Stimulated activated memory B cell treated with anti-CD40 and anti-IgM and Interleukin-4, amounts not matched to agents 10 μg/mL and 1 μg/mL and 100 μg/mL, for 72 hours (primary cell): ENCODE measurements around the gene THADA.
A peak's percentile ranks its signal among the peaks of the same experiment; 100 is the strongest.

Experiments
- ATAC-seq: fragments of 150-1000 bp; cut with Tn5 transposase; 2 replicates; pipeline ENCODE4 v1.10.0; 2021
- H3K27ac Mint-ChIP-seq: one replicate; pipeline ENCODE4 v1.8.0; 2022; ENCODE audit warnings: mild to moderate bottlenecking, mixed read lengths
- H3K27me3 Mint-ChIP-seq: one replicate; pipeline ENCODE4 v1.8.0; 2022; ENCODE audit warnings: mixed read lengths
- H3K36me3 Mint-ChIP-seq: one replicate; pipeline ENCODE4 v1.8.0; 2022; ENCODE audit warnings: mixed read lengths
- H3K4me1 Mint-ChIP-seq: one replicate; pipeline ENCODE4 v1.8.0; 2022; ENCODE audit warnings: mixed read lengths
- H3K4me3 Mint-ChIP-seq: one replicate; pipeline ENCODE4 v1.8.0; 2022; ENCODE audit warnings: mild to moderate bottlenecking, moderate library complexity, mixed read lengths
- H3K9me3 Mint-ChIP-seq: one replicate; pipeline ENCODE4 v1.8.0; 2022; ENCODE audit warnings: mixed read lengths

THADA gene

GRCh38 chr2:43323857-43324256 lies 272.0 kb downstream of the THADA start:
- no peaks in the 10 kb centered on the region for H3K9me3 Mint-ChIP-seq
- H3K36me3 Mint-ChIP-seq: peaks cover 59% of the 10 kb centered on the region
- no peak for ATAC-seq
- no peaks in the 10 kb centered on the region for H3K27me3 Mint-ChIP-seq
- H3K27ac Mint-ChIP-seq: no peak overlapping the region
- no peaks in the 10 kb centered on the region for H3K4me1 Mint-ChIP-seq
- H3K4me3 Mint-ChIP-seq: no peak overlapping the region

- Mint-ChIP-seq H3K9me3 (no peaks in the 10 kb centered on the region), H3K4me1 (no peaks in the 10 kb centered on the region), H3K4me3 (no peak overlapping the region), H3K27ac (no peak overlapping the region), H3K27me3 (no peaks in the 10 kb centered on the region), H3K36me3 (peaks cover 52% of the 10 kb centered on the region)
- ATAC-seq: no peak
Measured at GRCh38 chr2:43321446-43321845, 274.4 kb downstream of the THADA start.

- no peak for ATAC-seq
- Mint-ChIP-seq H3K9me3 (no peaks in the 10 kb centered on the region), H3K4me1 (peaks cover 6% of the 10 kb centered on the region), H3K4me3 (no peak overlapping the region), H3K27ac (no peak overlapping the region), H3K27me3 (no peaks in the 10 kb centered on the region), H3K36me3 (peaks cover 42% of the 10 kb centered on the region)
Measured at GRCh38 chr2:43319541-43319940, 276.3 kb downstream of the THADA start.

- Mint-ChIP-seq H3K27ac (no peak overlapping the region), H3K4me3 (no peak overlapping the region), H3K36me3 (peaks cover 39% of the 10 kb centered on the region), H3K9me3 (no peaks in the 10 kb centered on the region), H3K27me3 (no peaks in the 10 kb centered on the region), H3K4me1 (peaks cover 6% of the 10 kb centered on the region)
- ATAC-seq: no peak
Measured at GRCh38 chr2:43318791-43319190, 277.0 kb downstream of the THADA start.

DNA sequence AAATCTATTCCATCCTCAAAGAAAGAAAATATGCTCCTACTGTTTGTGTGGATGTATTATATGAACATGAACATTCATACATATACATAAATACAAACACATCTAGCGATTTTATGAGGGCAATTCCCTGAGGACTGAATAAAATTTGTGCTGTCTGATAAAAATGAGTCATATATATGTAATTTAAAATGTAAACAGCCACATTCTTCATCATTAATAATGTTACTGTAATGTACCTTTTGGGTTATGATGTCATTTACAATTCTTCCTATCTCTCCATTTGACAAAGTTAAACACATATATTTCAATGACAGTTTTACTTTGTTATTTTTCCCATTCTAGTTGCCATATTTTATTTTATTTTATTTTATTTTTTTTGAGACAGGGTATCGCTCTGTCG lies 278.2 kb downstream of the THADA start:
- no peak for ATAC-seq
- no peaks in the 10 kb centered on the region for H3K9me3 Mint-ChIP-seq
- H3K4me3 Mint-ChIP-seq: no peak overlapping the region
- peaks cover 6% of the 10 kb centered on the region for H3K4me1 Mint-ChIP-seq
- H3K27me3 Mint-ChIP-seq: no peaks in the 10 kb centered on the region
- H3K27ac Mint-ChIP-seq: no peak overlapping the region
- H3K36me3 Mint-ChIP-seq: peaks cover 33% of the 10 kb centered on the region

- Mint-ChIP-seq H3K36me3 (peaks cover 38% of the 10 kb centered on the region), H3K27me3 (no peaks in the 10 kb centered on the region), H3K4me1 (peaks cover 6% of the 10 kb centered on the region)
Measured at GRCh38 chr2:43317194-43317593, 278.6 kb downstream of the THADA start.

DNA sequence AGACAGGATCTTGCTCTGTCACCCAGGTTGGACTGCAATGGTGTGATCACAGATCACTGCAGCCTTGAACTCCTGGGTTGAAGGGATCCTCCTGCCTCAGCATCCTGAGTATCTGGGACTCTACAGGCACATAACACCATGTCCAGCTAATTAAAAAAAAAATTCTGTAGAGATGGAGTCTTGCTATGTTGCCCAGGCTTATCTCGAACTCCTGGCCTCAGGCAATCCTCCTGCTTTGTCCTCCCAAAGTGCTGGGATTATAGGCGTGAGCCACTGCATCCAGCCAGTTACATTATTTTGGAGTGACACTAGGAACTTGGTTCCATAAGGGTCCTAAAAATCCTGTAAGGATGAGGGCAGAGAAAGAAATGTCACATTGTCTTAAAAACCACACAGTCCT lies 280.4 kb downstream of the THADA start:
- H3K27ac Mint-ChIP-seq: peak overlapping the region; percentile 33
- H3K27me3 Mint-ChIP-seq: no peaks in the 10 kb centered on the region
- no peak for ATAC-seq
- no peak overlapping the region for H3K4me3 Mint-ChIP-seq
- peaks cover 43% of the 10 kb centered on the region for H3K36me3 Mint-ChIP-seq
- H3K9me3 Mint-ChIP-seq: no peaks in the 10 kb centered on the region
- peaks cover 6% of the 10 kb centered on the region for H3K4me1 Mint-ChIP-seq

More at GRCh38 chr2:43317194-43317593, 278.6 kb downstream of the THADA start:
- Mint-ChIP-seq H3K4me3 (no peak overlapping the region), H3K9me3 (no peaks in the 10 kb centered on the region), H3K27ac (no peak overlapping the region)
- no peak for ATAC-seq

- Mint-ChIP-seq H3K9me3 (no peaks in the 10 kb centered on the region), H3K36me3 (peaks cover 41% of the 10 kb centered on the region), H3K4me3 (no peak overlapping the region), H3K4me1 (peaks cover 6% of the 10 kb centered on the region), H3K27ac (no peak overlapping the region), H3K27me3 (no peaks in the 10 kb centered on the region)
- ATAC-seq: no peak
Measured at GRCh38 chr2:43314299-43314927, 281.4 kb downstream of the THADA start.

DNA sequence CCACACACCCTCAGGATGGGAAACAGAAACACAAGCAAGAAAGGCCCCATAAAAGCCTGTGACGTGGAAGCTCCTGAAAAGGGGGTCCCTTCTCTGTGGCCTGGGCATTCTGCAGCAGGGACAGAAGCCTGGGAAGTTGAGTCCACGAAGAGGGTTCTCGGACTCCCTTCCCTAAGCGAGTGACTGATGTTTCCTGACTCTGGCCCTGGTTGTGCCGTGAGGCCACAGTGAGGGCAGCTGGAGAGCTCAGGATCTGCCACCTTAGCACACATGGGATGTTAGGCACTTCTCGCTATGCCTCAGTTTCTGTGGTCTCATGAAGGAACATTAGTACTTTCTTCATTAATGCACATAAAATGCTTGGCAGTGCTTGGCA lies 282.2 kb downstream of the THADA start:
- no peaks in the 10 kb centered on the region for H3K9me3 Mint-ChIP-seq
- H3K4me1 Mint-ChIP-seq: peaks cover 6% of the 10 kb centered on the region
- no peak for ATAC-seq
- H3K4me3 Mint-ChIP-seq: no peak overlapping the region
- H3K27me3 Mint-ChIP-seq: no peaks in the 10 kb centered on the region
- no peak overlapping the region for H3K27ac Mint-ChIP-seq
- peaks cover 40% of the 10 kb centered on the region for H3K36me3 Mint-ChIP-seq

- H3K36me3 Mint-ChIP-seq: peaks cover 46% of the 10 kb centered on the region
Measured at GRCh38 chr2:43312755-43313641, 282.8 kb downstream of the THADA start.

GRCh38 chr2:43311276-43311675 lies 284.6 kb downstream of the THADA start:
- Mint-ChIP-seq H3K4me1 (peaks cover 5% of the 10 kb centered on the region), H3K27ac (no peak overlapping the region), H3K9me3 (no peaks in the 10 kb centered on the region), H3K36me3 (peaks cover 54% of the 10 kb centered on the region), H3K4me3 (no peak overlapping the region), H3K27me3 (no peaks in the 10 kb centered on the region)
- ATAC-seq: no peak

More at GRCh38 chr2:43312755-43313641, 282.8 kb downstream of the THADA start:
- peaks cover 6% of the 10 kb centered on the region for H3K4me1 Mint-ChIP-seq
- no peak for ATAC-seq
- H3K27ac Mint-ChIP-seq: peak overlapping the region; percentile 51
- no peaks in the 10 kb centered on the region for H3K9me3 Mint-ChIP-seq
- H3K4me3 Mint-ChIP-seq: no peak overlapping the region
- H3K27me3 Mint-ChIP-seq: no peaks in the 10 kb centered on the region

DNA sequence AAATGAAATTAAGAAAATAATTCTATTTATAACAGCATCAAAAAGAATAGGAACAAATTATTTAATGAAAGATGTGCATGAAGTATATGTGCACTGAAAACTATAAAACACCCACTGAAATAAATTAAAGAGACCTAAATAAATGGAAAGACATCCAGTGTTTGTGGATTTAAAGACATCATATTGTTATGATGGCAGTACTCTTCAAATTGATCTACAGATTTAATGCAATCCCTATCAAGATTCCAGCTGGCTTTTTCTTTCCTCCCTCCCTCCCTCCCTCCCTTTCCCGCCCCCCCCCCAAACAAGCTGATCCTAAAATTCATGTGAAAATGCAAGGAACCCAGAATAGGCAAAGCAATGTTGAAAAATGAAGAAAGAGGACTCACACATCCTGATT lies 285.9 kb downstream of the THADA start:
- Mint-ChIP-seq H3K9me3 (no peaks in the 10 kb centered on the region), H3K4me1 (peaks cover 10% of the 10 kb centered on the region), H3K36me3 (peaks cover 59% of the 10 kb centered on the region)

GRCh38 chr2:43307973-43308372 lies 287.9 kb downstream of the THADA start:
- H3K27ac Mint-ChIP-seq: no peak overlapping the region
- H3K27me3 Mint-ChIP-seq: no peaks in the 10 kb centered on the region
- H3K36me3 Mint-ChIP-seq: peaks cover 59% of the 10 kb centered on the region
- H3K4me3 Mint-ChIP-seq: no peak overlapping the region
- no peak for ATAC-seq
- H3K9me3 Mint-ChIP-seq: no peaks in the 10 kb centered on the region
- peaks cover 10% of the 10 kb centered on the region for H3K4me1 Mint-ChIP-seq

More for the DNA sequence above, 285.9 kb downstream of the THADA start:
- no peaks in the 10 kb centered on the region for H3K27me3 Mint-ChIP-seq
- no peak overlapping the region for H3K27ac Mint-ChIP-seq
- ATAC-seq: no peak
- no peak overlapping the region for H3K4me3 Mint-ChIP-seq

DNA sequence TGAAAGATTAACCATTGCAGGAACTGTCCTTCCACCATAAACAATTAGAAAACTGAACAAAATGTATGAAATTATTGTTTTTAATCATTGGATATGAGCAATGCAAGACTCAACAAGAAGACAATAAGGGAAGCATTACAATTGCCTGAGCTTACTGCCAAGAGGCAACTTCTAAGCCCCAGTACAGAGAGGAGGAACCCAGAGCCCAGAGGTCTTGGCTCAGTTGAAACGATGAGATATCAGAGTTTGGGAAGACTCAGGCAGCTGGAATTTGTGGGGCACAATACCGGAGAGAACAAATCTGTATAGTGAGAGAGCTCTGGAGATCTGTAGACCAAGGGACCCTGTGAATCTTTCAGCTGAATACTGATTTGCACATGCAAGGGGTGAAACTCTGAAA lies 288.8 kb downstream of the THADA start:
- H3K27ac Mint-ChIP-seq: no peak overlapping the region
- peaks cover 52% of the 10 kb centered on the region for H3K36me3 Mint-ChIP-seq
- H3K9me3 Mint-ChIP-seq: no peaks in the 10 kb centered on the region
- no peak overlapping the region for H3K4me3 Mint-ChIP-seq
- H3K27me3 Mint-ChIP-seq: no peaks in the 10 kb centered on the region
- H3K4me1 Mint-ChIP-seq: peaks cover 10% of the 10 kb centered on the region
- no peak for ATAC-seq

- Mint-ChIP-seq H3K4me3 (no peak overlapping the region), H3K27me3 (no peaks in the 10 kb centered on the region), H3K36me3 (peaks cover 44% of the 10 kb centered on the region), H3K27ac (peak overlapping the region; percentile 64), H3K9me3 (no peaks in the 10 kb centered on the region), H3K4me1 (peaks cover 10% of the 10 kb centered on the region)
- no peak for ATAC-seq
Measured at GRCh38 chr2:43306197-43306596, 289.6 kb downstream of the THADA start.

DNA sequence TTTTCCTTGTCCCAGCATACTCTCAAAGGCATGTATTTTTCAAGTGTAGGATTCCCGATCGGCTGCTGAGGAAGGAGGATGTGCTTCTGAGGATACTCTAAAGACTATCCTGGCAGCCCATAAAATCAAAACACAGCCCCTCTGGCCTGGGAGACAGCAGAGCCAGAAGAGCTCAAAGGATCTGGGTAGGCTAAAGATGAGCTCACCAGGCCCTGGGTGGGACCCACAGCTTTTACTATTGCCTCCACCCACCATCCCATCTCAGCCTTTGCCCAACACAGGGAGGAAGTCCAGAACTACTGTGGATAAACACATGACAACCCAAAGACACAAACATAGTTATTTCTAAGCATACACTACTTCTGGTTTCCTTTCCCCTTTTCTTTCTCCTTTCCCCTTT lies 290.3 kb downstream of the THADA start:
- peaks cover 38% of the 10 kb centered on the region for H3K36me3 Mint-ChIP-seq
- H3K4me3 Mint-ChIP-seq: no peak overlapping the region
- H3K27ac Mint-ChIP-seq: peak overlapping the region; percentile 64
- no peak for ATAC-seq
- peaks cover 10% of the 10 kb centered on the region for H3K4me1 Mint-ChIP-seq
- H3K27me3 Mint-ChIP-seq: no peaks in the 10 kb centered on the region
- H3K9me3 Mint-ChIP-seq: no peaks in the 10 kb centered on the region
